IPS-20b (cell line): ENCODE results near the gene PLD1.
"Not testable (repeated sequence)": the region's sequence is repeated elsewhere in the genome, so short reads cannot be mapped to it uniquely, and the experiment has no call there.

Source experiments
- H3K27ac ChIP-seq: one replicate; pipeline ENCODE4 v1.5.1; 2013; ENCODE audit warnings: low read length
- H3K27me3 ChIP-seq: 2 replicates; pipeline ENCODE4 v1.6.1; 2013; ENCODE audit warnings: mild to moderate bottlenecking, low read length, inconsistent platforms; ENCODE audit not compliant: insufficient read depth
- H3K36me3 ChIP-seq: 2 replicates; pipeline ENCODE4 v1.6.1; 2013; ENCODE audit warnings: low read depth, mild to moderate bottlenecking, inconsistent platforms, low read length, moderate library complexity; ENCODE audit not compliant: insufficient read depth
- H3K4me1 ChIP-seq: 2 replicates; pipeline ENCODE4 v1.6.1; 2013; ENCODE audit warnings: mild to moderate bottlenecking, control low read depth, inconsistent platforms, low read length, moderate library complexity; ENCODE audit not compliant: insufficient read depth
- H3K4me3 ChIP-seq: 2 replicates; pipeline ENCODE4 v1.5.1; 2013; ENCODE audit warnings: mild to moderate bottlenecking, low read length, inconsistent platforms
- H3K9ac ChIP-seq: 2 replicates; pipeline ENCODE4 v1.6.1; 2013; ENCODE audit warnings: low read depth, mild to moderate bottlenecking, inconsistent platforms, low read length, moderate library complexity
- H3K9me3 ChIP-seq: 2 replicates; pipeline ENCODE4 v1.6.1; 2013; ENCODE audit warnings: mild to moderate bottlenecking, low read depth, low read length, inconsistent platforms; ENCODE audit not compliant: insufficient read depth

PLD1 gene

DNA sequence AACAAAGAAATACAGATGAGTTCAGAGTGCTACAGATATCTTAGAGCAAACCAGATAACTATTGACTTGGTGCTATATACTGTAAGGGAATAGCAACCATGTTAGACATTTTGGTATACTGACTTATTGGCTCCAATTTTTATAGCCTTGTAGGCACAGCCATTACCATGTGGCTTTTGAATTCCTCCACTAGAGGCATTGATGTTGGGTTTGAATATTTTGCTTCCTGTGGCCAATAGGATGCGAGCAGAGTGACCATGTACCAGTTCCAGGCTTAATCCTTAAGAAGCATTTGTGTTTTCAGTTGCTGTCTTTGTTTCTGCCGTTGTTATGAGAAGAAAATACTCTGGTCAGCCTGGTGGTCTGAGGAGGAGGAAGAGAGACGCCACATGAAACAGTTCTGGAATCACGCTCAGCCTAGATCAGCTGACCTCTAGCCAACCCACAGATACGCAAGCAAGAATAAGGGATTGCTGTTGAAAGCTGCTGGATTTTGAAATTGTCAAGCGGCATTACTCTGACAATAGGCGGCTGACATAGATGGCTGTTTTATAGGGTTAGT is 240.6 kb downstream of the PLD1 start:
- Histone ChIP-seq H3K27ac (no peak overlapping the region), H3K27me3 (no peaks in the 10 kb centered on the region), H3K9me3 (no peaks in the 10 kb centered on the region), H3K4me3 (no peak overlapping the region), H3K36me3 (no peaks in the 10 kb centered on the region), H3K9ac (no peak overlapping the region), H3K4me1 (no peaks in the 10 kb centered on the region)

- Histone ChIP-seq H3K4me3 (no peak overlapping the region), H3K27ac (no peak overlapping the region), H3K36me3 (no peaks in the 10 kb centered on the region), H3K9me3 (no peaks in the 10 kb centered on the region), H3K4me1 (no peaks in the 10 kb centered on the region), H3K9ac (no peak overlapping the region), H3K27me3 (no peaks in the 10 kb centered on the region)
Observed at GRCh38 chr3:171568766-171569165, 241.5 kb downstream of the PLD1 start.

DNA sequence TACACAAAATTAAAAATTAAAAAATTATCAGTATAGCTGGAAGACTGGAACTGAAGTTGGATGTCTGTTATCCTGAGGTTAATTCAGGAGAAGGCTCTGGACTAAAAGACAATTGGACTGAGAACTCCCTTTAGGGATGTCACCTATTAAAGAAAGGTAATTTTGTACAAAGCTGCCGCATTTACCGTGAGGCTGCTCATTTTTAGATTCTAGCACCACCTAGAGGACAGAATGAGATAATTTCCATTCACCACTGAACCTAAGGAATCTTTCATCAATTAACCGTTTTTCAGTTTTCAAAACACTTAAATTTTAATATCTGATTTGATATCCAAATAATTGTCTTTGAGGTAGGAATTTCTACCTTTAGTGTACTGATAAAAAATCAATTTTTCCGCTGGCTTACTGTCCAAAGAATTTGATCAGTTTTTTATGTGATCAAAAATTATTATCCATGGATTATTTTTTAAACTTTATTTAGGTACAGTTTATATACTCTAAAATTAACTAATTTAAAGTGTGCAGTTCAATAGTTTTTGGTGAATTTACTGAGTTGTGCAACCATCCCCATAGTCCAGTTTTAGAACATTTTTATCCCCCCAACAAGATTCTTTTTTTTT is 243.4 kb downstream of the PLD1 start:
- H3K9ac ChIP-seq: no peak overlapping the region
- no peak overlapping the region for H3K4me3 ChIP-seq
- no peaks in the 10 kb centered on the region for H3K36me3 ChIP-seq
- H3K4me1 ChIP-seq: no peaks in the 10 kb centered on the region
- H3K9me3 ChIP-seq: no peaks in the 10 kb centered on the region
- H3K27ac ChIP-seq: no peak overlapping the region
- H3K27me3 ChIP-seq: no peaks in the 10 kb centered on the region

GRCh38 chr3:171565481-171566058 is 244.7 kb downstream of the PLD1 start:
- no peaks in the 10 kb centered on the region for H3K27me3 ChIP-seq
- H3K27ac ChIP-seq: no peak overlapping the region
- H3K9me3 ChIP-seq: no peaks in the 10 kb centered on the region
- no peaks in the 10 kb centered on the region for H3K4me1 ChIP-seq
- no peak overlapping the region for H3K4me3 ChIP-seq
- H3K9ac ChIP-seq: no peak overlapping the region
- H3K36me3 ChIP-seq: no peaks in the 10 kb centered on the region

DNA sequence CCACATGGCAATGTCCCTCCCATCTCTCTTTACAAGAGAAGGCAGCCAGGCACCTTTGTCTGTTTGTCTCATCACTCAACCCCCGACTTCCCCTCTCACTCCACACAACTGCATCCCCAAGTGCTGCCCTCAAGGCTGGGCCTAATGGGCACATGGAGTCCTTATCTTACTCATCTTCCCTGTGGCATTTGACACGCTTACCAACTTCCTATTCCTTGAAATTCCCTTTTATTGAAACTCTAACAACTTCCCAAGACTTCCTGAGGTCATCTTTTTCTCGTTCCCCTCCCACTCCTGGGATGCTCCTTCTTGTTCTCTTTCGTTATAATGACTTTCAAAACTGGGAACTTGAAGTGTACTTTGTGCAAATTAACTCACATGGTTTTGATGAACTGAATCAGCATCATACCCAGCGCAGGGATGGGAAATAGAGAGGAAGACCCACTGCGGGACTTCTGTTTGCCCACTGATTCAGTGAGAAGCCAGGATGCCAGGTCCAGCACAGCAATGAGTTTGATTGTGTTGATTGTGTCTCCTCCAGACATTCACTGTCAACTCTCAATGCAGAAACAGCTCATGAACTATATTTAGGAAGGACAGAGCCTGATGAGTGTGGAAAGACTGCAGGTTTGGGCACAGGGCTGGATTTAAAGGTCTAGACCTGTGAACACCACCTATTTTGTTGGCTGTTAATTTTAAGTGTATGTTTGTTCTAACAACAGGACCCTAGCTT is 245.4 kb downstream of the PLD1 start:
- H3K27ac ChIP-seq: no peak overlapping the region
- no peaks in the 10 kb centered on the region for H3K27me3 ChIP-seq
- no peaks in the 10 kb centered on the region for H3K9me3 ChIP-seq
- no peak overlapping the region for H3K9ac ChIP-seq
- H3K36me3 ChIP-seq: no peaks in the 10 kb centered on the region
- H3K4me3 ChIP-seq: no peak overlapping the region
- no peaks in the 10 kb centered on the region for H3K4me1 ChIP-seq

- Histone ChIP-seq H3K9ac (no peak overlapping the region), H3K4me3 (no peak overlapping the region), H3K4me1 (no peaks in the 10 kb centered on the region), H3K27ac (no peak overlapping the region), H3K27me3 (no peaks in the 10 kb centered on the region), H3K9me3 (no peaks in the 10 kb centered on the region), H3K36me3 (no peaks in the 10 kb centered on the region)
Observed at GRCh38 chr3:171563298-171563697, 247.0 kb downstream of the PLD1 start.

DNA sequence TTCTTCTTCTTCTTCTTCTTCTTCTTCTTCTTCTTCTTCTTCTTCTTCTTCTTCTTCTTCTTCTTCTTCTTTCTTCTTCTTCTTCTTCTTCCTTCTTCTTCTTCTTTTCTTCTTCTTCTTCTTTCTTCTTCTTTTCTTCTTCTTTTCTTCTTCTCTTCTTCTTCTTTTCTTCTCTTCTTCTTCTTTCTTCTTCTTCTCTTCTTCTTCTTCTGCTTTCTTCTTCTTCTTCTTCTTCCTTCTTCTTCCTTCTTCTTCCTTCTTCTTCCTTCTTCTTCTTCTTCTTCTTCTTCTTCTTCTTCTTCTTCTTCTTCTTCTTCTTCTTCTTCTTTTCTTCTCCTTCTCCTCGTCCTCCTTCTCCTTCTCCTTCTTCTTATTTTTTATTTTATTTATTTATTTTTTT is 247.8 kb downstream of the PLD1 start:
- H3K4me1 ChIP-seq, H3K4me3 ChIP-seq, H3K27ac ChIP-seq, H3K27me3 ChIP-seq, H3K9ac ChIP-seq, H3K9me3 ChIP-seq, H3K36me3 ChIP-seq: not testable (repeated sequence)

DNA sequence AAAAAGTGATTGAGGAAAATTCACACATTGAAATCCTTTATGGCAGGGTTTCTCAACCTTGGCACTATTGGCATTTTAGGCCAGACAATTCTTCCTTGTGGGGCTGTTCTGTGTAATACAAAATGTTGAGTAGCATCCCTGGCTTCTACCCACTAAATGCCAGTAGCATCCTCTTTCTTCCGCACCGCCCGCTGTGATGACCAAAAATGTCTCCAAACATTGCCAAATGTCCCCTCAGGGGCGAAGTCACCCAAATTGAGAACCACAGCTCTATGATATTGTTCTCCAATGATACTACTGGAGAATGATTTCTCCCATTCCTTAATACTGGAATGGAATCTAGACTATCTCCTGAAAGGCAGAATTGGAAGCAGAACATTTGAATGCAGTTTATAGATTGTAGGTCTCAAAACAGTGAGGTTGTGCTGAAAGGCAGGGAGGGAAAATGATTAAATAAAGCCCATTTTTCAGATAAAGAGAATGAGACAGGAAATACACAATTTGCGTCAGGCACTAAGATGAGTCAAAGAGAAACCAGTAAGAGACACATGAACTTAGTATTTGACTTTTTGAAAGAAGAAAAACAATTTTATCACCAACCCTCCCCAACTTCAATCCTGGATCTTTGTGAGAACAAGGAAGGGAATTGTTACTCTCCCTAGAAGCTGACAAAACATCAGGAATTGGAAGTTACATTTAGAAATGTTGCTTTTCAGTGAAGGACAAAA is 248.5 kb downstream of the PLD1 start:
- peaks cover under 1% of the 10 kb centered on the region; the same call in 1 of the 2 replicates for H3K4me1 ChIP-seq
- no peaks in the 10 kb centered on the region for H3K36me3 ChIP-seq
- no peaks in the 10 kb centered on the region for H3K27me3 ChIP-seq
- no peak overlapping the region for H3K4me3 ChIP-seq
- no peak overlapping the region for H3K27ac ChIP-seq
- no peak overlapping the region for H3K9ac ChIP-seq
- H3K9me3 ChIP-seq: no peaks in the 10 kb centered on the region

- Histone ChIP-seq H3K4me3 (no peak overlapping the region), H3K27me3 (no peaks in the 10 kb centered on the region), H3K4me1 (peaks cover 3% of the 10 kb centered on the region; the same call in 1 of the 2 replicates), H3K9ac (no peak overlapping the region), H3K36me3 (no peaks in the 10 kb centered on the region), H3K27ac (no peak overlapping the region), H3K9me3 (no peaks in the 10 kb centered on the region)
Observed at GRCh38 chr3:171559586-171559985, 250.7 kb downstream of the PLD1 start.

DNA sequence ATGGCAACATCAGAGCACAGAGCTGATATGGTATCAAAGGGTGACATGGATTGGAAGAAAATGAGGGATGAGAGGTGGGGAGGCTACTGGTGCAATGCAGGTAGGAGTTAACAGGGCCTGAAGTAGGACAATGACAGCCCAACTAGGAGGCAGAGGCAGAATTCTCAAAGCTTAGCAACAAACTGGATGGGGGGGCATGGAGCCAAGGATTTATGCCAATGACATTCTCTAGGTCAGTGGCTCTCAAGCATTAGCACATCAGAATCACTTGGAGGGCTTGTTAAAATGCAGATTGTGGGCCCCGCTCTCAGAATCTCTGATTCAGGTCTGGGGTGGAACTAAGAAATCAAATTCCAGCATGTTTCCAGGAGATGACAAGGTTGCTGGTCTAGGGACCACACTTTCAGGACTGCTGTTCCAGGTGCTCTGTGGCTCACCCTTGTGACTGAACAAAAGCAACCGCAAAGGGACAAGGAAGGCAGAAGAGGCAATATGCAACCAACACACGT is 252.0 kb downstream of the PLD1 start:
- Histone ChIP-seq H3K27me3 (no peaks in the 10 kb centered on the region), H3K9ac (no peak overlapping the region)

GRCh38 chr3:171557173-171557572 is 253.1 kb downstream of the PLD1 start:
- no peak overlapping the region for H3K9ac ChIP-seq
- no peaks in the 10 kb centered on the region for H3K9me3 ChIP-seq
- no peaks in the 10 kb centered on the region for H3K27me3 ChIP-seq
- H3K36me3 ChIP-seq: no peaks in the 10 kb centered on the region
- no peak overlapping the region for H3K4me3 ChIP-seq
- peaks cover 3% of the 10 kb centered on the region; the same call in 1 of the 2 replicates for H3K4me1 ChIP-seq
- no peak overlapping the region for H3K27ac ChIP-seq

More for the DNA sequence above, 252.0 kb downstream of the PLD1 start:
- Histone ChIP-seq H3K27ac (no peak overlapping the region), H3K4me1 (peaks cover 3% of the 10 kb centered on the region; the same call in 1 of the 2 replicates), H3K9me3 (no peaks in the 10 kb centered on the region), H3K36me3 (no peaks in the 10 kb centered on the region), H3K4me3 (no peak overlapping the region)
